ENCODE results near the gene GALNT4.

- TF ChIP-seq CTCF (IDR thresholded peaks at IDR 0.05; ENCODE audit: insufficient read depth, low read length, poor library complexity, severe bottlenecking), result no peak
- no peak for TF ChIP-seq EZH2phosphoT487 (conservative IDR thresholded peaks at IDR 0.05; ENCODE audit: low read length)
Observed at GRCh38 chr12:89528434-89528833, 3.8 kb upstream of the GALNT4 start.

Measured in SU-DHL-6 (cell line).